ENCODE measurements around the gene GRAMD4.
A peak's percentile ranks its signal among the peaks of the same experiment; 100 is the strongest.

GRAMD4 gene

DNA sequence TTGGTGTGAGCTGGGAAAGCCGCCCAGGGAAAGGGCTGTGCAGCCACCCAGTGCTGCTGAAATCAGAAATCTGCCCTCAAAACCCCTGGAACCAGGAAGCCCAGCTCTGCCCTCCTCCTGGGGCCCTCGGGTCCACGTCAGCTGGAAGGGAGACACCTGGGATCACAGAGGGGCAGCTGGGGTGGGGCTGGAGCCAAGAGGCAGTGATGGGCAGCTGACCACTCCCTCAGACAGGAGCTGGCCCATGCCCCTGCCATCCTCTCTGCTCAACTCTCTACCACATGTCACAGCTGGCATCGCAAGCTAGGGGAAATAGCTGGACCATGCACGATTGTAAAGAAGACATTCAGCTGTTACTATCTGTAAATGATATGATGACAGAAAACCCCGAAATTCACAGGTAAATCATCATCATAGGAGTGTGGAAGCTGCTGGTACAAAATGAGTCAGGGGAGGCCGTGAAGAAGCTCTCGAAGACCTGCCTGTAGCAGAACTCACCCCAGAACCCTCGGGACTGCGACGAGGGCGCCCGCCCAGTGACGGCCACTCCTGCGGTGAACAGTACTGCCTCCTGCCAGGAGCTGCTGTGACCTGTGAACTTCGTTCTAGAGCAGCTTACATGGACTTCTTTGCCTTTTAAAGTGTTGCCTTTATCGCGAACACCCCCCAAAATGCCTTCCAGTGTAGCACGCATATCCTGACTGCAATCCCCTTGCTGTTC is 62.0 kb downstream of the GRAMD4 start:
- FAIRE-seq, result no peak
- DNase-seq (ENCODE audit: insufficient read length, low spot score), result no peak

DNA sequence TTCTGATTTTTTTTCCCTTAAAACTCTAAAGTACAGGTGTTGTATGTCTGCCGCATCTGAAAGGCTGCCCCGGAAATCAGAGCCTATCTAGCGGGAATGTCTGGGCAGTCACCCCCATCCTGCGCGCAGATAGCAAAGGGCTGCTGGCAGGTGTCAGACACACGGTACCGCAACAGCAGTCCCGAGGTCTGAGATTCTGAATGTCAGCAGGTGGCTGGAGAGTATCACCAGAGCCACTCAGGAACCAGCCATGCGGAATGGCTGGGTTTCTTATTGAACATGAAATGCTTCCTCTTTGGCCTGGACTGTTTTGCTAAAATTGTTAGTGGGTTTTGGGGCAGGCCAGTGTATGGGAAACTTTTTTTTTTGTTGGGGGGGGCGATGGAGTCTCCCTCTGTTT is 64.5 kb downstream of the GRAMD4 start:
- peak; percentile 96 for DNase-seq (ENCODE audit: insufficient read length, low spot score)
- FAIRE-seq, result peak; percentile 99

DNA sequence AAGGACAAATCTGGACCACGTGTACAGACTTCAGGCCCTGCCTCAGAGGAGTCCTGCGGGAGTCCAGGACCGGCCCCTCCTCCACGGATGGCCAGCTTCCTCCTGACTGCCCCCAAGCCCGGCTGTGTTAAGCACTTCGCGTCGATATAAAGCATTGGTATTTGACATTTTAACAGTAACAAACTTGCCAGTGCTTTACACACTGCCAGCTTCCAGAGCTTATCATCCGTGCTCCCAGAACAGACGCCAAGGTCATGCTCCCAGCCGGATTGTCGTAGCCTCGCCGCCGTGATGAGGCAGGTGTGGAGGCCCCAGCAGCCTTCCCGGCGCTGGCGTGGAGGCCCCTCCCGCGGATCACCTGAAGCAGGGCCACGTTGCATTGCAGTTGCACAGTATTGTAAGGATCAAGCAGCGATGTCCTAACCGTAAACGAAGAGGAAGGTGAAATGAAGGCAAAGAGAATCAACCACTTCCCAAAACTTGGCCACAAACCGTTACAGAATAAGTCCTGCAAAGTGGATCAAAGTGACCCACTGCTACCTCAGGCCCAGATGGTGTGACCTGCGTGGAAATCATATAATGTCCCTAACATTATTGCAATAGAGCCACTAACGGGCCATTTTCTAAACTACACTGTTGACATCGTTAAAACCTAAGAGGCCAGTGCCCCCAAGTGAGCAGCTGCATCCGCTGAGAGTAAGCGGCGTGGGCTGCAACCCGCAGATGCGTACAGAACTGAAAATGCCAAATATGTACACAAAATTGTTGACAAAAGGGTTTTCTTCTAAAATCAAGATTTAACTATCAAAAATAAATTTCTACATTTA is 66.2 kb downstream of the GRAMD4 start:
- no peak for FAIRE-seq
- DNase-seq (ENCODE audit: insufficient read length, low spot score), result no peak

DNA sequence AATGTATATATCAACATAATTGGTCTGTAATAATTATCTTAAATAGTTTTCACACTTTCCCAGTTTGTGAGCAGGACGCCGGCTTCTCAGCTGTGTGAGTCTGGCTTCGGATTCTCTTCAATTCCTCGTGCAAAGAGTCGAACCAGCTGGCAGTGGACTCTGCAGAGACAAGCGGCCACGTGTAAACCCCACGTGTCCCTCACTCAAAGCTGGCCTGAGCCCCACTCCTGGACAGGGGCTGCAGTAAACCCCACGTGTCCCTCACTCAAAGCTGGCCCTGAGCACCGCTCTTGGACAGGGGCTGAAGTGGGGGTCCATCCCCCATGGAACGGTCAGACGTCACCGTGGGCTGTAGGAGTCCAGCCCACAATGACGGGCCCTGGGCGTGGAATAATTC is 66.9 kb downstream of the GRAMD4 start:
- DNase-seq (ENCODE audit: insufficient read length, low spot score), result no peak
- FAIRE-seq, result no peak

DNA sequence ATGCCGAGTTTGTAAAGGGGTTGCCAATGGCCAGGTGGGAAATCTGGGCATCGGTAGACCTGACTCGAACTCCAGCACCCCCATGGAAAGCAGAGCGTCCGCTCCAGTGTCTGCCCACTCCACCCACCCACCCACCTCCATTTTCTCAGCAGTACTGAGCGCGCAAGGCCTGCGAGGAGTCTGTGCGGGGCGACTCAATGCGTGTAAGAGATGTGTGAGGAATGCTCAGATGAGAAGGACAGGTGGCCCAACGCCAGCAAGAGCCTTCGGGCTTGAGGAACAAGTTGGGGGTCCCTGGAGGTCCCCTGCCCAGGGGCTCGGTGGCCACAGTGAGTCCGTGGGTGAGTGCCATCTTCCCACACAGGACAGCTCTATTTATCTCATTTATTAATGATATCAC is 67.3 kb downstream of the GRAMD4 start:
- no peak for DNase-seq (ENCODE audit: insufficient read length, low spot score)
- no peak for FAIRE-seq

DNA sequence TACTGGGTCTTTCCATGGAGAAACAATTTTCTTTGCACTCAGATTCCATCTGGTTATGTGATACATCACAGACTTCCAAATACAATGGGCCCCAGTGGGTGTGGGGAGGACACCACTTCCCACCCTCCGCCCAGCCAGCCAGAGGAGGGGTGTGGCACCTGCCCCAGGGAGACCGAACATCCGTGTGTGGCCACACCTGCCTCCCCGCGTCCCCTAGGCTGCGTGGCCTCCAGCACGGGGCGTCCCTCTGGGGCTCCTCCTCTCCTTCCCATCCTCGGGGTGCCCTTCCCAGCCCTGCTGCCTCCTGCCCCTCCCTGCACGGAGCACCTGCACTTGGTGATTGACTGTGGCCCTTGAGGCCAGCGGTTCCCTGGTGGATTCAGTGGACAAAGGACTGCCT is 68.8 kb downstream of the GRAMD4 start:
- FAIRE-seq, result no peak
- DNase-seq (ENCODE audit: insufficient read length, low spot score), result no peak

DNA sequence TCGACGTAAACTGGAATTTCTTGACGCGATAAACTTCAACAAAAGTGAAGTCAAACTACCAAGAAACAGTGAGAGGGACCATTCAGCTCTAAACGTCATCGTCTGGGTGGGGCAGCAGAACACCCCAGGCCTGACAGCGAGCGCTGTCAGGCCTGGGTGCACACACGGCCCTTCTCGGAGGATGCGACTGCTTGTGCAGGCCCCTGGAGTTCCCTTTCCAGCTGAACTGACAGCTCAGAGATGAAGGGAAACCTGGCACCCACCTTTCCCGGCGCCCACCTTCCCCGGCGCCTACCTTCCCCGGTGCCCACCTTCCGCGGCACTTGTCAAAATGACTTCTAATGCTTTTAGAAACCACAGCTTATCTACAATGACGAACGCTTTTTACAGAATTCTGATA is 70.0 kb downstream of the GRAMD4 start:
- DNase-seq (ENCODE audit: insufficient read length, low spot score), result no peak
- no peak for FAIRE-seq

DNA sequence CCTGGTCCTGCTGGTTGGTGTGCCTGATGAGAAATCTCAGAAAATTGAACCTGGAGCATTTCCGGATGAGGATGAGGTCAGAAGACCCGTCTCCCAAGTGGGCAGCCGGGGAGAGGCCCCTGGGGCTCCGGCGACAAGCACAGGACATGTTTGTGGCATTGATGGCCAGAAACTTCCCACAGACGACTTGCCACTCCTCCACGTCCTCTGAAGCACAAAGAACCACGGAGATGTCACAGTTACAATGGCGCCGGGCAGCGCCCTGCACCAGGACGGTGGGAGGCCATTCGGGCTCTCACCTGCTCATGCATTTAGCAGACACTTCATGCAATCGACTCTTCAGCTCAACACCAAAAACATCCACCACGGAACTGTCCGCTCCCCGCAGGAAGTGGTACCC is 71.4 kb downstream of the GRAMD4 start:
- FAIRE-seq (no peak), DNase-seq (ENCODE audit: insufficient read length, low spot score) (no peak)

DNA sequence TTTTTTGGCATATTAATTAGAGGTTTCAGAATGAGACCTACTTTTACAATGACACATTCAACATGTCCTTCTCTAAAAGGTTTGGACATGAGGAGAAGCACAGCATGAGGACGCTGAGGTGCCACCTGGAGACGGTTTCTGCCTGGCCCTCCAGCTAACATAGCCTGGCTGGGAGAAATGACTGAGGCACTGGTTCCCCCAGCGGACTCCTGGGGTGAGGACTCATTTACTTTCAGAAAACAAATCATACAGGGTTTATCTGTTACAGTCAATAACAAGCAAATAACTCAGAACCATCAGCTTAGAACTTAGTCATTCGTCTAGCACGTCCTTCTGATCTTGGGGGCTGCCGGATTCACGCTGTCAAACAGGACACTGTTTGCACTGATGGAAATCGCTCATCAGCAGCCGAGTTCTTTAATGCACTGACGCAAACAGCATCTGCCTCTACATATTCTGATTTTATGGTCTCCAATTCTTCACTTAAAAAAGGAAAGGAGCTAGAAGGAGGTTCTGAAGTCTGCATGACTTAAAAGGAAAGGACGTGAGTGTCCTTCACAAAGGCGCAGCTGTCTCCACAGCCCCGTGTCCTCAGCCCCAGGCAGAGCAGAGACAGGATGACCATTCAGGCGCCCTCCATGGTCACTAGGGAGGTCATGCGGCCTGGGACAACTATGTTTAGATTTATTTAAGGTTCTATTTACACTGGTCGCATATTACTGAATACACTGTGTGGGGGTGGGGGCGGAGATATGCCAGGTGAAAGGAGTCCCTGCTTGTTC is 73.6 kb downstream of the GRAMD4 start:
- no peak for FAIRE-seq

DNA sequence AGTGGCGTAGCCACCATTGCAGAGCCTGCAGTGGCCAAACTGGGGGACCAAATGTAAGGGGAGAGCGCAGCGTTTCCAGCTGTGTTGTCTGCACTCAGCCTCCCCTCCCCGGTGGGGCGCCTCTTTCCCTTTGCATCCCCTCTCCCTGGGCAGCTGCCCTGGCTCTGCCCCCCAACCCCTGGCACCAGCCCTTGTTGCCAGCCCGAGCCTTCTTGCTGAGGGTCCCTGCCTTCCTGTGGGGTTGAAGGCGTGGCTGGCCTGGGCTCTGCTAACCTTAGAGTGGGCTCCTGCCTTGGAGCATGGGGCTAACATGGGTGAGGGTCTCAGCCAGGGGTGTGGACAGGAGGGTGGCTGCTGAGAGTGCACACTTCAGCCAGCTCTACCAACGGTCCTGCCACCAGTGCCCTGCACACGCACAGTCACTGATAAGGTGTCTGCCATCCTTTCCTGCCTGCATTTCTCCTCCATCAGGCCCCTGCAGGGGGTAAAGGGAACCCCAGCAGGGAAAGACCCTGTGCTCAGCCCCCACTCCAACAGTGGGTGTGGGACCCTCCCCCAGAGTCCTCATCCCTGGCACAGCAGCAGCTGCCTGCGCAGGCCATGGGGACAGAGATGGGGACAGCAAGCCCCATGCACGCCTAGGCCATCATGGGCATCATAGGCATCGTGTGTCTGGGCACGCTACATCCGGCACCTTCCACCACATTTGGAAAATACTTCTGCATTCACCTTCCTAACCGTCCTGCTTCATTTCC is 74.4 kb downstream of the GRAMD4 start:
- no peak for FAIRE-seq

More for the DNA sequence above, 73.6 kb downstream of the GRAMD4 start:
- no peak for DNase-seq (ENCODE audit: insufficient read length, low spot score)

DNA sequence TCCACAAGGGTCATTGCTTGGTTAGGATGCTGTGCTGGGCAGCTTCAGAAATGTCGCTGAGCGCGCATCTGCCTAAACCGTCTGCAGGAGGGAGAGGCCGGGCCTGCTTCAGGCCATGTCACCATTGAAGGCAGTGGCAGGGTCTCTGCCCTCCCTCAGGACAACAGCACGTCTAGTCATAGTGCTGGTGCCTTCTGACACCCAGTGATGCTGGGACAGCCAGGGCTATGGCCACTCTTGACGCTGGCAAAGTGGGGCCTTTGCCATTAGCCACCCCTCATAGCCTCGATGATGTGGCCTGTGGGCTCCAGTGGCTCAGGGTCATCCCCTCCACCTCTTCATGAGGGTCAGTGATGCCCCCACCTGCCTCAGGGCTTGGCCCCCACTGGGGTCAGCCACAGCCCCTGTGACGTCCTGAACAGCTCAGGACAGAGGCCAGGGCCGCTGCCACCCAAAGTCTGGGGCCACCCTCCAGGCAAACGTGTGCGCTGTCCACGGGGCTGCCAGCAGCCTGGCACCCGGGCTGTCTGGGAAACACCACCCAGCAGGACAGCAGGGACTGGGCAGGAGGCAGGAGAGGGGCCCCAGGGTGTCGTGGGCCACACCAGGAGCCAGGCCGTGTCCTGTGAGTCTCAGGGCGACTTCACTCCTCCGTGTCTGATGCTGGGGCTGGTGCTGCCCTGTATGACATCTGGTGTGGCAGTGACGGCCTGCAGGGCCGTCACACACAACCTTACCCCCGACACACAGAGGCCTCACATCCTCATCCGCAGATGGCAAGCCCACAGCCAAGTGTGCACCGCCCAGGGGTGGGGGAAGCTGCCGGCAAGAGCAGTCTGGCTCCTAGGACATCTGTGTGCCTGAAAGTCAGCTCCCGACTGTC is 75.4 kb downstream of the GRAMD4 start:
- FAIRE-seq (no peak), DNase-seq (ENCODE audit: insufficient read length, low spot score) (no peak)

More for the DNA sequence above, 74.4 kb downstream of the GRAMD4 start:
- DNase-seq (ENCODE audit: insufficient read length, low spot score), result no peak

DNA sequence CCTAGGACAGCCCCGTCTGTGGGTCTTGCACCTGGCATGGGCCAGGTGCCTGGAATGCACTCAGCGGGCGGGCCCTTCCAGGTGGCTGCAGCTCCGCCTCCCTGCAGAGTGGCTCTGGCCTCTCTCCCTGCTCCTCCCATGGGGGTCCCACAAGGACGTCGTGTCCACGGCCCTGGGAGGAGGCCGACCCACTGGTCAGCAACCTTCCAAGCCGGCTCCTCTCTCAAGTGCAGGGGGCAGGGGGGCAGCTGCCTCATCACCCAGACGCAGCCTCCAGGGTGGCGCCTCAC is 76.0 kb downstream of the GRAMD4 start:
- no peak for FAIRE-seq
- no peak for DNase-seq (ENCODE audit: insufficient read length, low spot score)

DNA sequence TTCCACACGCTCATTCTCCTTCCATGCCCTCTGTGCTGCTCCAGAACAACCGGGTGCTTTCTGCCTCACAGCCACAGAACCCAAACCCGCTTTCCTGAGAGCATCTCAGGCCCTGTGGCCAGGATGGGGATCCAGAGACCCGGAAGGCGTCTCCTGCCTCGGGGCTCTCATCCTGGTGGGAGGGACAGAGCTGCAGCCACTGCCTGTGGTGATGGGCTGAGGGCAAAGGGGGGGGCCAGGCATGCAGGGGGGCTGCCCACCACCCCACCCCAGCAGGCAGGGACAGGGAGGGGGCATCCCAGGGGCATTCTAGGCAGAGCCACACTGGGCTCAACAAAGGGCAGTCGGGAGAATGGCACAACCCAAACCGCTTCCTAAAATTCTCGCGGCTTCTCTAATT is 76.4 kb downstream of the GRAMD4 start:
- FAIRE-seq (no peak), DNase-seq (ENCODE audit: insufficient read length, low spot score) (no peak)

DNA sequence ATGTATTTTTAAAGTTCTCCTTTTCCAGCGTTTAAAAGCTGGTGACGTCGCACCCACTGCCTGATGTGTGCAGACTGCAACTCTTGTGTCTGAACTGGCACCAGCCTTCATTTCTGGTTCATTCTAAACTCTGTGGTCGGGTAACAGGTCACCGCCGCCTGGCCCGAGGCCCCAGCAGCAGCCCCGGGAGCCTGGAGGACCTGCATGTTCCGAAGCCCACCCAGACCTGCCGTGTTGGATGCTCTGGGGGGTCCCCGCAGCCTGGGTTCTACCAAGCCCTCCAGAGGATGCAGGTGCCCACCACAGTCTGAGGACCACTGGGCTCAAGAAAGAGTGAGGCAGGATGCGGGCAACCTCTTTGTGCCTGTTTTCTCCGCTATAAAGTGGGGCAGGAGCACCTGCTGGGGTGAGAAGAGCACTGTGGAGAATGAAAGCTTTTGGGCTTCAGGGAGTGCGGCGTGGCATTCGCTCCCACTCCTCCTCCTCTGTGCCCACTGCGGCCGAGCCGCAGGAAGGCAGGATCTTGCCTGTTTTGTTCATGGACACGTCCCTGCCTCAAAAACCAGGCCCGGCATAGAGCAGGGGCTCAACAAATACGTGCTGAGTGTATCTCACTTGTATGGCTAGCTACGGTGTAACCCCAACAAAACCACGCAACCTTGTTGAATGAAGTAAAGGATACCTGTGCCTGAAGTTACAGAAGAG is 77.8 kb downstream of the GRAMD4 start:
- DNase-seq (ENCODE audit: insufficient read length, low spot score) (no peak), FAIRE-seq (no peak)

DNA sequence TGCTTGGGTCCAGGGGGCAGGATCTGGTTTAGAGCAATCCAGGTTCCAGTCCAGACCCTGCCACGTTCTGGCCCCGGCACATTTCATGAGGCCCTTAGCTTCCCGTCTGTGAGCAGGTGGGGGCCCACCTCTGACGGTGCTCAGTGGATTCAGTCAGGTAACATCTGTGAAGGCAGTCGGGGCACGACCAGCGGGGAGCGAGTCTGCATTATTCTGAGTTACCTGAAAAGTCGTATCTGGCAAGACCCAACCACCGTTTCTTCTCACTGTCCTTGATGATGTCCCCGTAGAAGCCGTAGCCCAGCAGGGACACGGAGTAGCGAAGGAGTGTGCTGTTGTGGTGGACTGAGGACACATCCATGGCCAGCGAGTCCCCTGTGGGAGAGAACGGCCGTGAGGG is 78.9 kb downstream of the GRAMD4 start:
- no peak for FAIRE-seq
- no peak for DNase-seq (ENCODE audit: insufficient read length, low spot score)

DNA sequence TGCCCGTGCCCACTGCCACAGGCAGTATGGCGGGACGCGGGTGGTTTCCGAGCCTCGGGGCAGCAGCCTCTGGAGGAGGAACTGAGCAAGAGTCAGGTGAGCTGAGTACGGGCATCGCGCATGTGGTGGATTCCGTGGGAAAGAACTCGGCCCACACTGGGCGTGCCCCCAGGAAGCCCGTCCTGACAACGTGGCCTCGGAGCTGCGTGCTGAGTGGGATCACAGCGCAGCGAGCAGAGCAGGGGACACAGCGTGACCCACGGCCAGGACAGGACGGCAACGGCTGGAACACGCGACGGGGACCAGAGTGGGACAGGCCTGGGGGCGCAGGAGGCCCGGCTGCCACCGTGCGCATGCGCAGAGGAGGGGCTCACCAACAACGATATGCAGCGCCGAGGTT is 81.1 kb downstream of the GRAMD4 start:
- DNase-seq (ENCODE audit: insufficient read length, low spot score), result no peak
- FAIRE-seq, result no peak

DNA sequence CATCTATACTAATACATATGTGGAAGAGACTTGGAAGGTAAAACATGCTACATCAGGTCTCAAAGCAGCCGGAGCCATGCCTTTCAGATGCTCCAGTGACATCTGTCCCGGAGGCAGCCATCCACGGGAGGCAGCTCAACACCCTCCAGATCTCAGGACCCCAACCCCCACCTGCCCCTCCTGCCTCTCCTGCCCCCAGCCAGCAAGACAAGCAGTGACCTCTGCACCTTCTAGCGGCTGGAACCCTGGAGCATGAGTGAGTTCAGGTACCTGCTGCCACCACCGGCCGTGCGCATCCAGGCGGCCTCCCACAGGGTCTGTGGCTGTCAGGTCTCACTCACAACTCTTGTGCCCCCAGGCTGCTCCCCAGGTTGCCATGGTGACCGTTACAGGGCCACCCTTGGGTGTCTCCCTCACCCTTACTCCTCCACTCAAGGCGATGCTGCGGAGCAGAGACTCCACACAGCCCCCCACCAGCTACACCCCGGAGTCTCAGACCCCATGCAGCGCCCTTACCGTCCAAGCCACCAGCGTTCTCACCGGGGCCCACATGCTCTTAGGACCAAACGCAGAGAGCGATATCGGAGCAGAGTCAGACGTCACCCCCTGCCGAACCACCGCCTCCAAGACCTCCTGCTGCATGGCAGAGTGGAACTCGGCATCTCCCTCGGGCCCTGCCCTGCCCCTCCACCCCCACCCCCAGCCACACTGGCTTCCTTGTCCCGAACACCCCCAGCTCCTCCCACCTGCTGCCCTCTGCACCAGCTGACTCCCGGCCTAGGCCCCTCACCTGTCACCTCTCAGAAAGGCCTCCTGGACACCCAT is 83.2 kb downstream of the GRAMD4 start:
- DNase-seq (ENCODE audit: insufficient read length, low spot score) (no peak), FAIRE-seq (no peak)

DNA sequence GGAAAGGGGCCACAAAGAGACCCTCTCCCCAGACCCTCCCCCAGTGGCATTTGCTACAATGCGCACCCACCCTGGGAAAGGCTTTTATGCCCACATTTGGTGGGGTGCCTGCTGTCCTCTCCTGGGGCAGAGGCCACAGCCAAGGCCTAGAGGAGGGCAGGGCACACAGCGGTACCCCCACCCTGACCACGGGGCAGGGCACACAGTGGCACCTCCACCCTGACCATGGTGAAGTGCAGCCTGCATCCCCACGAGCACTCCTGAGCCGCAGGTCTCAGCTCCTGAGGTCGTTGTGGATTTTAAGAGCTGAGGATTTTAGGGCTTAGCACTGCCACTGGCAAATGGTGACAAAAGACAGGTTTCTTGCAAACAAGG is 83.8 kb downstream of the GRAMD4 start:
- no peak for DNase-seq (ENCODE audit: insufficient read length, low spot score)
- no peak for FAIRE-seq

DNA sequence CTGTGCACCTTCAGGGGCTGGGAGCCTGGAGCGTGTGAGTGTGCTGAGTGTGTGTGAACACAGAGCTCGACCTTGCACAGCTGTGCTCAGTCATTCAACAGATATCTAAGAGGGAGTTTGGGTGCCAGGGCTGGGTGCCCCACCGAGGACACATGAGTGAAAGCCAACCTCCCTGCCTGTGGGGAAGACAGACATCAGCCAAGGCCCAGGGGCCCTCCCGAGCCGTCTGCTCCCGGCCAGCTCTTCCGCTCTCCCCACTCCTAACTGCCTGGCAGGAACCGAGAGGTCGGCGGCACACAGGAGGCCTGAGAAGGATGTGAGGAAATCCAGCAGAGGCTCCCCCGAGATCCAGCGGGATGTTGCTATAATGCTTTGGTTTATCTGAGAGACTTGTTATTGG is 85.9 kb downstream of the GRAMD4 start:
- DNase-seq (ENCODE audit: insufficient read length, low spot score) (no peak), FAIRE-seq (no peak)
